GM18498 (cell line): ENCODE measurements around the gene ASB1.
"Not testable (repeated sequence)": the region's sequence is repeated elsewhere in the genome, so short reads cannot be mapped to it uniquely, and the experiment has no call there.

Source experiments
- ATAC-seq: cut with Tn5 transposase; IDR thresholded peaks from one replicate; pipeline ENCODE4 v1.9.1; 2021; ENCODE audit warnings: mild to moderate bottlenecking, moderate library complexity; ENCODE audit not compliant: unreplicated experiment

Gene ASB1

GRCh38 chr2:238403632-238404405, 22.9 kb upstream of the ASB1 start:
- no peak for ATAC-seq

DNA sequence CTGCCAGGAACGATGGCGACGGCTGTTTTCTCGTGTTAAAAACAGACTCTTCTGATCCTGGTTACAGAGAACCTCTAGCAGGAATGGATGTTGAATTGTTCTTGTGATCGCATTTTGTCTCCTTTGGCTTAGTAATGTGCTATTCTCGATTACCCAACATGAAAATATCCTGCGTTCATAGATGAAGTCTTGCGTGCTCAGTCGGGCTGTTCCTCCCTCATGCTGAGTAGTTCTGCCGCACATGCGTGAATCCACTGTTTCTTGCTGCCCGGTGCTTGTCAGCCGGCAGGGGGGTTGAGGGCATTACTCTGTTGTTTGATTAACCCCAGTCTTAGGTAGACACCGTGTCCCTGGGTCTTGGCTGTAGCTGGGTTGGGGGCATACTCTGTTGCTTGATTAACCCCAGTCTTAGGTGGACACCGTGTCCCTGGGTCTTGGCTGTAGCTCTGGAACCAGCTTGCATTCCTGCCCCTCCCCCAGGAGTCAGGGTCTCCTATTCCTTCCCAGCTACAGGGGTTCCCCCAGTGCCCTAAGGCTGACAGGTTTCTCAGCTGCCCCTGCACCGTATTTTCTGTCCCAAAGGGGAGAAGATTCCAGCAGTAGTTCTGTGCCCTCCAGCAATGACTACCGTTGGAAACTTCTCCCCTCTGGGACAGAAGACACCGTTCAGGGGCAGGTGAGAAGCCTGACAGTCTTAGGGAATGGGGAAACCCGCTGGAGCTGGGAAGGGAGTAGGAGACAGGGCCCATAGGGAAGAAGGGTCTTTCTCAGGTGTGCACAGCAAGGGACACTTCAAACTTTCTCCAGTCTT, 22.1 kb upstream of the ASB1 start:
- ATAC-seq, result no peak

GRCh38 chr2:238405217-238405555, 21.5 kb upstream of the ASB1 start:
- not testable (repeated sequence) for ATAC-seq

DNA sequence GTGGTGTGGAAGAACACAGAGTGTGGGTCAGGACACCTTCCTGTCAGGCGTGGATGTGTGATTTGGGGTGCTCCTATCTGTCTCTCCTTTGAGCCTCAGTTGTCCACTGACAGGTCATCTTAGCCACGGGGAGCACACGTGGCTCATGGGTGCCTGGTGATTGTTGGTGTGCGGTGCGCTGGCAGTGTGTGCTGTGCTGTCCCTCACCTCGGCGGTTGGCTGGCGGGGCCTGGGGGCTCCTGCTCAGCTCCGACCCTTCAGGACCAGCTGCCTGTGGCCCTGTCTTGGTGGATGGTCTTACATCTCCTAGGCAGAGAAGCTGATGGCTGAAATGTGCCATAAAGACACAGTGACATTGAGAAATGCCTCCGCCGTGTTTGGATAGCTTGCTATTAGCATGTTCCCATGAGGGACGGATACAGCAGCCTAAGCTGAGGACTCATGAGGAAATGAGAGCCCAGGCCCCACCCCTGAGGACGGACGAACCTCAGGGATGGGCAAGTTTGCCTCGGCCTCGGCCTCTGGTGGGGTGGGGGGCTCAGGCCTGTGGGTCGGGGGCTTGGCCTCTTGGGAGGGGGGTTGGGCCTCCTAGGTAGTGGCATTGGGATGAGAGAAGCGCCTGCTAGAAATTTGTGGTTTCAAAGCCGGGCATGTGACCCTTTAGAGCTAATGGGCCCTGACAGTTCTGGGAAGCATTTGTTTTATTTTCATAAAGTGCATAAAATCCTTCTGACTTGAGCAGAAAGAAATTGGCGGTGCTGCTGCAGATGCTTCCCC, 20.3 kb upstream of the ASB1 start:
- no peak for ATAC-seq

DNA sequence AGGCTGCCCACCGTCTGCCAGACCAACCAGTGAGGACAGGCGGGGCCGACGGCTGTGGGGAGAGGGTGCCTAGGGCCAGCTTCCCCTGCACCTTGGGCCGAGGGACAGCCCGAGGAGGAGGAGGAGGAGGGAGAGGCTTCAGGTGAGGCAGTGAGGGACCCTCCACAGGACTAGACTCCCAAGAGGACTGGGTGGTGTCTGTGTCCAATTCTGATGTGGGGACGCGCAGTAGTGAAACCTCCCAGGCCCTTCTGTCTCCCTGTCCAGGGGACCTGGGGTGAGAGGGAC, 19.8 kb upstream of the ASB1 start:
- ATAC-seq, result no peak

DNA sequence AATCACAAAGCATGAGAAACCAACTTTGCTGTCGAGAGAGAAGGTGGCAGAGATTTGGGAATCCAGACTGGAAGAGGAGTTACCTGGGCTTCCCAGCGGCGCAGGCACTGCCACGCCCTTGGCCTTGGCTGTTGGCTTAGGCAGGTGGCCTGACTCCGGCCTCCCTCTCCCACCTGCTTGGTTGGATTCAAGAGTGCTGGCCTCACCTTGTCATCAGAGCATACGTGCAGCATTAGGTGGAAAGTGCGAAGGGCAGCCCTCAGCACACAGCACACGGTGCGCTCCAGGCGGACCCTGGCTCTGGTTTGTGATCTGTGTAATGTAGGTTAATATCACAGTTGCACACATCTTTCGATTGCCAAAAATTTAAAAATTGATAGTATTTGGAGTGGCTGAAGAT, 19.2 kb upstream of the ASB1 start:
- ATAC-seq, result no peak

DNA sequence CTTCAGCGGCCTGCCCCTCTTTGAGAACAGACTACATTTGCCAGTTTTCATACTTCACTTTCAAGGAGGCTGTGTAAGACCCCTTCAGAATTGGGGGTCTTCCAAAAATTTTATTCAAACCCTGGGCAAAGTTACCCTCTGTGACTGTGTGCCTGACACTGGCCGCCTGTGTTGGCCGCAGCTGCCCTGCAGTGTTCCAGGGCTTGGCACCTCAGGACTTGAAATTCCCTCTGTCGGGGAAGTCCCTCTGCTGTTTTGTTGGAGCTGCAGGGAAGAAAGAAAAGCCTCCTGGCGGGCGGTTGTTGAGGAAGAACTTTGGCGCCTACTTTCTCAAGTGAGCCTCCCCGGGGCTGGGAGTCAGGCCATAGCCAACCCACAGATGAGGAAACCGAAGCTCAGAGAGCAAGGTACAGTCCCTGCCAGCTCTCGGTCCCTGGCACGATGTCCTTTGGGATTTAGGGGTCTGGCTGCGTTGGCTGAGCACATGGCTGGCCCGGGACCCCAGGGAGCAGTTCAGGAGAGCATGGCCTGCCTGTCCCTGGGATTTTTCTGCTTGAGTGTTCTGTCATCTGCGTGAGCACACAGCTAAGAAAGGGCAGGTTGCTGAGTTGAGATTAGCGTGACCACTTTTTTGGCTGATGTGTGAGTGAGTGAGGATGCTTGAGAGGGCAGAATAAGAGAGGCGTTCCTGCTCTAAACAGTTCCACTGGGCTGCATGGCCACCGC, 17.9 kb upstream of the ASB1 start:
- ATAC-seq, result no peak

DNA sequence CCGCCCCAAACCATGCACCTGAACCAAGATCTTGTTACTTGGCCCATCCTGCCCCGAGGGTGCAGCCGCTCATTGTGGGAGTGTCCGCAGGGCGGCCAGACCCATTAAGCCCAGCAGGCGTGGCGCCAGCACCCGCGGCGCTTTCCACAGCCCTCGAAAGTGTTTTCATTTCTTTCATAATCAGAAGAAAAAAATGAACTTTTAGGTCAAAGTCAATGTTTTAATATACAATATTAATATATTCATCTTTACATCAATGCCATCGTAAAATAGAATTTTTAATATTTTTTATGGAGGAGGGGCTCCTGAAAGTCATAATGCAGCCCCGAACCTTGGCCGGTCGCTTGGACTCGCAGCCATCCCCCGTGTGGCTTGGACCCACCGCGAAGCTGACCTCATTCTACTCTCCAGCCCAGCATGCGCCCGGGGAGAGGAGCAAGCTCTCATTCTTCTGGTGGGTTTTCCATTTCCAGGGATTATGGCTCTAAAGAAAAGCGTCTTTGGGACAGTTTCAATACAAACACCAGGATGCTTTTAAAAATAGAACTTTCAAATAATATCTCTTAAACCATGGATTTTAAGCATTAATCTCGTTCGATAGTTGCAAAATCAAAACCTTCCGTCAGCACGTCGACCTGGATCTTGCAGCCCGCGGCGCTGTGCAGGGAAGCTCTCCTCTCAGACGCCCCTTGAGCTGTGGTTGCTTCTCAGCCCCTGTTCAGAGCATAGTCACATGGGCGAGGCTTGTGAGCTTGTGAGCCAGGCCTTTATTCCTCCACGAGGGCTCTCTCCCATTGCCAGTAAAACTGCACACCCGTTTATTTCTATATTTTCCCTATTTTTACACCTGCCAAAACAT, 17.2 kb upstream of the ASB1 start:
- no peak for ATAC-seq

- ATAC-seq, result no peak
Observed at GRCh38 chr2:238412067-238412767, 14.5 kb upstream of the ASB1 start.

DNA sequence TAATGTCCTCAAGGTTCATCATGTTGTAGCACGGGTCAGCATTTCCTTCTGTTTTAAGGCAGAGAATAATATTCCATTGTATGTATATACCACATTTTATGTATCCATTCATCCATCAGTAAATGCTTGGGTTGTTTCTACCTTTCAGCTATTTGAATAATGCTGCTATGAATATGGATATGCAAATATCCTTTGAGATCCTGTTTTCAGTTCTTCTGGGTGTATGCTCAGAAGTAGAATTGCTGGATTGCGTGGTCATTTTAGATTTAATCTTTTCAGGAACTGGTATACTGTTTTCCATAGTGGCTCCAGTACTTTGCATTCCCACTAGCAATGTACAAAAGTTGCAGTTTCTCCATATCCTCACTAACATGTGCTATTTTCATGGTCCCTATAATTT, 13.4 kb upstream of the ASB1 start:
- no peak for ATAC-seq

DNA sequence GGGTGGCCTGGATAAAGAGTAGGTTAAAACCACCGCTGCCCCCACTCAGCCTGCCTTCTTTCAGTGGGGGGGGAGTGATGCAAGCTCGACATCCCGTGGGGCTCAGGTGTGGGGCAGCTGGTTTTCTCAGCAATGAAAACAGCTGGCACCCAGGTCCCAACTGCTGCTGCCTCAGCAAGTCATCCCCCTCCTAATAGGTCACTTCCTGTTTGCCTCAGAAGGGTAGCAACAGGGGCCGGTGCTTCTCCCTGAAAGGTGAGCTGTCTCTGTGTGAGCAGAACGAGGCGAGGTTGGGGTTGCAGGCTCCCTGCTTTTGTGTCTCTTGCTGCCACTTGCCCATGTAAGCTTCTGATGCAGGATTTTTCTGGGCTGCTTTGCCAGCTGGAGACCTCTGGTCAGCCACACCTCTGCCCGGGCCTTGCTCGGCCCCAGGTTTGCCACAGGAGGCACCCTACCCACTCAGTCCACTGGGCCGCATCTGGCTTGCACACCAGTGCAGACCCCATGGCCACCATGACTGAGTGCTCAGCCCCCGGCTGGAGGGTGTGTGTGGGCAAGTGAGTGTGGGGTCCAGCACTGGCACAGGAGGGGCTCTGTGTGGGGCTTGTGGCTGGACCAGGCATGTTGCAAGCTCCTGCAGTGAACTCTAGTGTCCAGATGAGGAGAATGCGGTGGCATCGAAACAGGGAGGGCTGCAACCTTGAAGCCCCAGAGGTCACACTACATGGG, 11.5 kb upstream of the ASB1 start:
- no peak for ATAC-seq

DNA sequence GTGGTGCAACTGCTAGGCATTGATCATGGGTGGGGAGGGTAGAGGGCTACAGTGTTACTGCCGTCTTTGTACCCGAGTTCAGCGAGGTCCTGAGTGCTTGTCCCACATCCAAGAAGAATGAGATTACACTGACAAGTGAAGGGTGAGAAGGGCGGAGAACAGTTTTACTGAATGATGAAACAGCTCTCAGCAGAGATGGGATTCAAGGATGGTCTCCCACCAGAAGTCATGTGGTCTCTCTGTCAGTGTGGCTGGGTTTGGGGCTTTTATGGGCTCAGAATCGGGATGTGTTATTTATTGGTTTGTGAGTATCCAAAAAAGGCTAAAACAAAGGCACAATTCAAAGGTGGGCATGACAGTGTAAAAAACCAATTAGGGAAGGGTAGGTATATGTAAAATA, 10.8 kb upstream of the ASB1 start:
- no peak for ATAC-seq

GRCh38 chr2:238418196-238418998, 8.3 kb upstream of the ASB1 start:
- ATAC-seq, result no peak

DNA sequence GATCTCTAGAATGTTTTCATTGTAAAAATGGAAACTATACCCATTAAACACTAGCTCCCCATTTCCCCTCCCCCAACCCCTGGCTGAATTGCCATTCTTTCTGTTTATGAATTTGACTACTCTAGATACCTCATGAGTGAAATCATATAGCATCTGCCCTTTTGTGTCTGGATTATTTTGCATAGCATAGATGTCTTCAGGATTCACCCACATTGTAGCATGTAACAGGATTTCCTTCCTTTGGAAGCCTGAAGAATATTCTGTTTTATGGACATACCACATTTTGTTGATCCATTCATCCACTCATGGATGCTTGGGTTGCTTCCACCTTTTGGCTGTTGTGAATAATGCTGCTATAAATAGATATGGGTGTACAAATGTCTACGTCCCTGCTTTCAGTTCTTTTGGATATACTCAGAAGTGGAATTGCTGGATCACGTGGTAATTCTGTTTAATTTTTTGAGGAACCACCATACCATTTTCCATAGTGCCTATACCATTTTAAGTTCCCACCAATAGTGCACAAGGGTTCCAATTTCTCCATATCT, 7.7 kb upstream of the ASB1 start:
- no peak for ATAC-seq

DNA sequence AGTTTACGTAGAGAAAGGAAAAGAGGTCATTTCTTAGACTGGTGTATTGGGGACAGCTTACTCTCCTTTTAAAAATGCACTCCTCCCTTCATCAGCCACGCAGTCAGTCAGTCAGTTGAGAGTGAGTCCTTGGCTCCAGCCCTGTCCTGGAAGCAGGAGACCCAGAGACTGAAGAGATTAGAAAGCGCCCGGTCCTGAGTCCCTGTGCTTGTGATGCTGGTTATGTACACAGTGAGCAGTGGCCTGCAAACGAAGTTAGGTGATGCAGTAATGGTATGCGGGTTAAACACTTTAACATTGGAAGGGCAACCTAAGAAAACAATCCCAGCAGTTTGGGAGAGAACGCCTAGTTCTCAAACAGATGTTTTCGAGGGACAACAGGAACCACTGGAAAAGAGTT, 6.3 kb upstream of the ASB1 start:
- ATAC-seq, result no peak

- no peak for ATAC-seq
Observed at GRCh38 chr2:238420878-238421694, 5.6 kb upstream of the ASB1 start.

DNA sequence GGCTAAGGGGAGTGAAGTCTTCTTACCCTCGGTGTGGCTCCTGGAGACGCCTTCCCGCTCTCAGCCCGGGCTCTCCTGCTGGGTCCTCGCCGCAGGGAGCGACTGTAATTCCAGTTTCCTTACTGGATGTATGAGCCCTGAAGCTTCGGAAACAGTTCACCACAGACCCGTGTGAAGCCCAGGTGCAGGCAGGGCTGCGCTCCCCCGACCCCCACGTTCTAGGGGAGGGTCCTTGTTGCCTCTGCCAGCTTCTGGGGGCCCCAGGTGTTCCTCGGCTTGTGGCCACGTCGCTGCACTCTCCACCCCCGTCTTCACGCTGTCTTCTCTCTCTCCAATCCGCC, 5.1 kb upstream of the ASB1 start:
- ATAC-seq, result no peak
